Neuron (in vitro differentiated cells): Measurements from ENCODE around the gene FAM114A2.
"Not testable (repeated sequence)": the region's sequence is repeated elsewhere in the genome, so short reads cannot be mapped to it uniquely, and the experiment has no call there.

ENCODE experiments used
- H2AFZ ChIP-seq: one replicate; pipeline ENCODE4 v1.6.1; 2013; ENCODE audit warnings: low read depth, mild to moderate bottlenecking, inconsistent platforms, low read length, moderate library complexity
- H3K27me3 ChIP-seq: one replicate; pipeline ENCODE4 v1.6.1; 2013; ENCODE audit warnings: low read length; ENCODE audit not compliant: insufficient read depth
- H3K36me3 ChIP-seq: one replicate; pipeline ENCODE4 v1.6.1; 2013; ENCODE audit warnings: low read length; ENCODE audit not compliant: insufficient read depth
- H3K4me1 ChIP-seq: one replicate; pipeline ENCODE4 v1.6.1; 2013; ENCODE audit warnings: low read length; ENCODE audit not compliant: insufficient read depth
- H3K4me3 ChIP-seq: 2 replicates; pipeline ENCODE4 v1.5.1; 2013; ENCODE audit warnings: mild to moderate bottlenecking, low read length, moderate library complexity
- H3K9me3 ChIP-seq: one replicate; pipeline ENCODE4 v1.6.1; 2013; ENCODE audit warnings: low read length

The FAM114A2 gene

GRCh38 chr5:154042766-154043165 is 4.1 kb upstream of the FAM114A2 start:
- Histone ChIP-seq H3K36me3 (peaks cover 7% of the 10 kb centered on the region), H3K9me3 (no peaks in the 10 kb centered on the region), H3K27me3 (no peaks in the 10 kb centered on the region), H2AFZ (no peak overlapping the region), H3K4me3 (no peak overlapping the region), H3K4me1 (peaks cover 9% of the 10 kb centered on the region)

DNA sequence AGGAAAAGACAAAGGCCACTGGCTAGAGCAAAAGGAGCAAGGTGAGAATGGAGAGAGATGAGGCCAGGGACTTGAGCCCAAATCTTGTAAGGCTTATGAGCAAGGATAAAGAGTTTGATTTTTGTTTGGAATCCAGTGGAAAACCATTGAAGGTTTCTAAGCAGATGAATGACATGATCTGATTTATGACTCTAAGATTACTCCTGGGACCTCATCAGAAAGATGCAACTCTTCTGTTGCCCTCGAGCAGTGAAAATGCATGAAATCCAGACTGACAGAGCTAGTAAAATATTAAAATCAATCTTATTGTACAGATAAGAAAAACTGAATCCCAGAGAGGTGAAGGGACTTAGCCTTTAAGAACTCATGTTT is 734 bp upstream of the FAM114A2 start:
- Histone ChIP-seq H3K4me3 (peak overlapping the region; percentile 67), H3K4me1 (peaks cover 12% of the 10 kb centered on the region), H3K9me3 (no peaks in the 10 kb centered on the region), H3K27me3 (no peaks in the 10 kb centered on the region), H3K36me3 (peaks cover 5% of the 10 kb centered on the region), H2AFZ (peak overlapping the region; percentile 82)

DNA sequence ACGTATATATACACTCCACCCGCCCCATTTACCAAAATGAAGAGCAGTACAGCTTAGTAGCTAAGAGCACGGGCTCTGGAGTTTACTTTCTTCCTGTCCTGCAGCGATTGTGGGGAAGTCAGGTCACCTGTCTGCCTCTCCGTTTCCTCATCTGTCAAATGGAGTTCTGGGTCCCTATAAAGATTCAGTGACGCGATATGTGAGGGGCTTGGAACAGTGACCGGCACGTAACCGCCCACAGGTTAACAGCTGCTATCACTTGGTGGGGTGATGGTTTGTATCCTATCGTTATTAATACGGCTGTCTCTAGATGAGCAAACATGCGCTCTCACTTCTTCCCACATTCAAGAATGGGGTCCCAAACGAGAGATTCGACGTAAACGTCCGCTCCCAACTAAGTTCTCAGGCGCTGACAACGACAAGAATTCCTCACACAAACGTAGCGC is 426 bp downstream of the FAM114A2 start:
- Histone ChIP-seq H3K4me3 (peak overlapping the region; percentile 67), H2AFZ (peak overlapping the region; percentile 82), H3K4me1 (peaks cover 12% of the 10 kb centered on the region), H3K9me3 (no peaks in the 10 kb centered on the region), H3K27me3 (no peaks in the 10 kb centered on the region), H3K36me3 (peaks cover 10% of the 10 kb centered on the region)

- Histone ChIP-seq H3K4me3 (no peak overlapping the region), H2AFZ (no peak overlapping the region)
Observed at GRCh38 chr5:154034944-154035343, 3.8 kb downstream of the FAM114A2 start.

DNA sequence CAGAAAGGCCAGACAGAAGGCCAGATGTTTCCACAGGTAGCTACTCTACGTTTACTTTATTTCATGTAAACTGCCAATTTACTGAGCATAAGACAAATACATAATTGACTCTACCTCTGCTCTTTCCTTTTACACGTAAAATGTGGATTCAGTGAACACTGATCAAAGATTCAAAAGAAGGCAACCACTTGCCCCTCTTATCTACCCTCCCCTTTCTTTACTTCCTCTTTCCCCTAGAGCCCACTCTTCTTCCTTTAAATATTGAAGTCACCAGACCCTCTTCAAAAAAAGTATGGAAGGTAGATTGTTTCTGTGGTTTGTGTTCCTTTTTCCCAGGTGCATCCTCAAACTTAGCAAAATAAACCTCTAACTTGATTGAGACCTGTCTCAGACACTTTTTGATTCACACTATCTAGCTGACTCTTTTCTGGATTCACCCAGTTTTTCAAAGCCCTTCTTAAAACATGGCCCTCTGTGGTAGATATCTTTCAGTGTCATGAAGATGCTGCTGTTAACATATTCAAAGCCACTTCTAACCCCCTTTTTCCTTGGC is 6.7 kb downstream of the FAM114A2 start:
- Histone ChIP-seq H3K4me1 (peaks cover 4% of the 10 kb centered on the region), H2AFZ (no peak overlapping the region), H3K9me3 (no peaks in the 10 kb centered on the region), H3K4me3 (no peak overlapping the region), H3K36me3 (peaks cover 44% of the 10 kb centered on the region), H3K27me3 (no peaks in the 10 kb centered on the region)

More at GRCh38 chr5:154034944-154035343, 3.8 kb downstream of the FAM114A2 start:
- Histone ChIP-seq H3K4me1 (peaks cover 12% of the 10 kb centered on the region), H3K36me3 (peaks cover 25% of the 10 kb centered on the region), H3K27me3 (no peaks in the 10 kb centered on the region), H3K9me3 (no peaks in the 10 kb centered on the region)

DNA sequence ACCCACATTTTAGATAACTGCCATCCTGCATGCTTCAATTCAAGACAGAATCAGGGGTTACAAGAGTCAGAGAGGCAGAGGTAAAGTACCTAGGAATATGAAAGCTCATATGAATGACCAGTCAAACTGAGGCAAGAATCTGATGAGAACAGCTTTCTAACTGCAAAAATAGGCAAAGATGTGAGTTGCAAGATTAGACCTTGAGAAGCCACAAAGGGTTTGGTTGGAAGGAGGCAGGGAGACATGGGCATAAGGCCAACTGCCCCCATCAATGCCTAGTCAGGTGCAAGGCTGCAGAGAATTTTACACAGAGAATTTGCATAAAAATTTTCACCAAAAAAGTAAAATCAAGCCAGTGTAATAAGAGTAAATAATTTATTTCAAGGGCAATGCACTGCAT is 12.8 kb downstream of the FAM114A2 start:
- no peak overlapping the region for H3K4me3 ChIP-seq
- H3K4me1 ChIP-seq = peaks cover 5% of the 10 kb centered on the region
- H3K36me3 ChIP-seq = peaks cover 35% of the 10 kb centered on the region
- H3K27me3 ChIP-seq = no peaks in the 10 kb centered on the region
- H3K9me3 ChIP-seq = no peaks in the 10 kb centered on the region
- no peak overlapping the region for H2AFZ ChIP-seq

DNA sequence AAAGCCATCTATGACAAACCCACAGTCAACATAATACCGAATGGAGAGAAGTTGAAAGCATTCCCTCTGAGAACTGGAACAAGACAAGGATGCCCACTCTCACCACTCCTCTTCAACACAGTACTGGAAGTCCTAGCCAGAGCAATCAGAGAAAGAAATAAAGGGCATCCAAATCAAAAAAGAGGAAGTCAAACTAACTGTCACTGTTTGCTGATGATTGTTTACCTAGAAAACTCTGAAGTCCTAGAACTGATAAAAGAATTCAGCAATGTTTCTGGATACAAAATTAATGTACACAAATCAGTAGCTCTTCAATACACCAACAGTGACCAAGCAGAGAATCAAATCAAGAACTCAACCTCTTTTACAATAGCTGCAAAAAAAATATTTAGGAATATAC is 19.8 kb downstream of the FAM114A2 start:
- not testable (repeated sequence) for H3K9me3 ChIP-seq, H2AFZ ChIP-seq, H3K27me3 ChIP-seq, H3K36me3 ChIP-seq, H3K4me3 ChIP-seq, H3K4me1 ChIP-seq

DNA sequence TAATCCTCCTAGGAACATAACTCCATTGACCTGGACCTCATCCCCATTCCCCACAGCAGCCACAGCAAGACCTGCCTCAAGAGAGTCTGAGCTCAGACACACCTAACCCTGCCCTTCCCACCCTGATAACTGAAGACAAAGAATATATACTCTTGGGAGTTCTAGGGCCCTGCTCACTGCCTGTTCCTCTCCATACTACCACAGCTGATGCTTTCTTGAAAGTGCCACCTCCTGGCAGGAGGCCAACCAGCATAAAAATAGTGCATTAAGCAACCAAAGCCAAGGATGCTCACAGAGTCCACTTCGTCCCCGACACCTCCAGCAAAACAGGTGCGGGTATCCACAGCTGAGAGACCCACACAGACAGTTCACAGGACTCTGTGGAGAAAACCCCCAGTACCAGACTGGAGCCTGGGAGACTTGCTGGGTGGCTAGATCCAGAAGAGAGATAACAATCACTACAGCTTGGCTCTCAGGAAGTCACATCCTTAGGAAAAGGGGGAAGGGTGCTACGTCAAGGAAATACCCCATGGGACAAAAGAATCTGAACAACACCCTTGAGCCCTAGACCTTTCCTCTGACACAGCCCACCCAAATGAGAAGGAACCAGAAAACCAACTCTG is 23.5 kb downstream of the FAM114A2 start:
- Histone ChIP-seq H3K4me1 (no peaks in the 10 kb centered on the region), H3K9me3 (peaks cover 3% of the 10 kb centered on the region), H3K27me3 (no peaks in the 10 kb centered on the region), H3K4me3 (no peak overlapping the region), H3K36me3 (peaks cover 17% of the 10 kb centered on the region), H2AFZ (no peak overlapping the region)

DNA sequence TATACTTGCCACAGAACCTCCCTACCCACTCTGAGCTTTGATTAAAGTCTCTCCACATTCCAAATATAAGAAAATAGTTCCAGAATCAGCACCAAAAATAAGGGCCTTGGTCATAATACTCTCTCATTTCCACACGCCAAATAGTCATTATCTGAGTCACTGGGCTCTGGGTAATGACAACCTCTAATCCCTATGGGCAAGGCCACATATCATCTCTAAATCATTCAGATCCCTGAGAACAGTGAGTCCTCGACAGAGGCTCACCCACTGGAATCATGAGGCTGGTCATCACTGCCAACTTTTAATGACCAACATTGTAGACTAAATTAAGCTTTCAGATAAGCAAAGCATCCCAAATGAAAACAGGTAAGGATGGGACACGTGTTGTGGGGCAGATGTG is 28.1 kb downstream of the FAM114A2 start:
- no peak overlapping the region for H2AFZ ChIP-seq
- no peaks in the 10 kb centered on the region for H3K9me3 ChIP-seq
- no peak overlapping the region for H3K4me3 ChIP-seq
- H3K27me3 ChIP-seq = no peaks in the 10 kb centered on the region
- H3K36me3 ChIP-seq = peaks cover 15% of the 10 kb centered on the region
- H3K4me1 ChIP-seq = no peaks in the 10 kb centered on the region

DNA sequence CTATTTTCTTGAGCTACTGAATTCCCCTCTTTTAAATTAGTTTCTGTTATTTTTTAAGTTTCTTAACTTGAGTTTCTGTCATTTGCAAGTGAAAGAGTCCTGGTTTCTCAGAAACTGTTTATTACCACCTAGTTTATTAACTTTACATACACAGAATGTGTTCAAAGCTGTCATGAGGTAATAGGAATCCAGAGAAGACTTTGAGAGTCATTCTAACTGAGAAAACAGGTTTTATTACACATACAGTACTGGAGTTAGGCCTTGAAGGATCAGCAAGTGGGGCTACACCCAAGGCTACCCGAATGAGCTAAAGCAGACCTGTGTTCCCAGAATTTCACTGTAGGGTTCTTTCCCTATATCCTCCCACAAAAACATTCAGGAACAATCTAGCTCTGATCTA is 33.1 kb downstream of the FAM114A2 start:
- no peak overlapping the region for H3K4me3 ChIP-seq
- H3K36me3 ChIP-seq = peaks cover 12% of the 10 kb centered on the region
- H3K4me1 ChIP-seq = no peaks in the 10 kb centered on the region
- H3K9me3 ChIP-seq = no peaks in the 10 kb centered on the region
- no peaks in the 10 kb centered on the region for H3K27me3 ChIP-seq
- H2AFZ ChIP-seq = no peak overlapping the region

DNA sequence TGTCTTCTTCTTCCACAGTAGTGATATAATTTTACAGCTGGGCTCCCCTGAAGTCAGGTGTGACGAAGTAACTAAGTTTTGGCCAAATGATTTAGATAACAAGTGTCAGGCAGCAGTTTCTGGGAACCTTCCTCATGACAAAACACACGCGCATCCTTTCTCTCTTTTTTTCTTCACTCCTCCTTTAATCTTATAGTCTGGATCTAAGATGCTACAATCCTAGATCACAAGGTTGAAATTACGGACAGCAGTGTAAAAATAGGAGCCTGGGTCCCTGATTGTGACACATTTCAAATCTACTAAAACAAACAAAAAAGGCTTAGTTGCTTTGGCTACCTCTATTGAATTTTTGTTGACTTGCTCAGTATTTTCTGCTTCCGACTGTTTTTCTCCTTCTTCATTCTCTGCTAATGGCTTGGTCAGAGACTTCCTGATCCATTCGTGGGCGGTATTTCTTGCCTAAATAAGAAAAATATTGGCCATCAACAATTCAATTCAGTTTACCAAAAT is 36.1 kb downstream of the FAM114A2 start:
- H3K27me3 ChIP-seq = no peaks in the 10 kb centered on the region
- H3K4me1 ChIP-seq = no peaks in the 10 kb centered on the region
- H3K9me3 ChIP-seq = peaks cover 2% of the 10 kb centered on the region
- no peak overlapping the region for H2AFZ ChIP-seq
- no peak overlapping the region for H3K4me3 ChIP-seq
- H3K36me3 ChIP-seq = peaks cover 15% of the 10 kb centered on the region

DNA sequence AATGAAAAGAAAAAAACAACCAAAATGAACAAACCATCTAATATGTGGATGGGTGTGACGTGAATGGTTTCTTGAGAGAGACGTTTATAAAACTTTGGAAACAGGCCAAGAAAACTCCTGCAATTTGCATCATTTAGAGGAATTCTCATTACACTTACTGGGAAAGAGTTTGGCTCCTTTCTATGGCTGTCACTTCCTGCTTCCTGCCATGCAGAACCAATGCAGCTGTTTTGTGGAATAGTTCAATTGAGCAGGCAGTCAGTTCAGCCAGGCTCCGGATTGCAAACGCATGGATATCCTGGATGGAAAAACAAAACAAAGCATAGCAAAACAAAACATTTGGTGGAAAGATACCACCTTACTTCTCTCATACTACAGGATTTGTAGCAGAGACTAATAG is 36.6 kb downstream of the FAM114A2 start:
- H3K36me3 ChIP-seq = peaks cover 16% of the 10 kb centered on the region

DNA sequence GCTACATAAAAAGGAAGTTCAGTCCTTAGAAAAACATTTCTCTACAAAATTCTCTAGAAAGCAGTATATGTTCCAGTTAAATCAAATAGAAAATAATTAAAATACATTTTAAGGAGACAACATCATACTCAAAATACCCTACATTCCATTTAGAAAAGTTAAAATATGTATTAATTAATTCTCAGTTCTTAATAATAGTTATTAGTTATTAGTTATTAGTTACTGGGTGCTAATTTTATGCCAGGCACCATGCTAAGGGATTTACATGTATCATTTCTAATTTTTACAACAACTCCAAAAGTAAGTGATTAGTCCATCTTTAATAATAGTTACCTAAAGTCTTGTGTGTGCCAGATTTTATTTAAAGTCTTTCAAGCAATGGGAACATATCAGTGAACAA is 38.0 kb downstream of the FAM114A2 start:
- Histone ChIP-seq H3K9me3 (peaks cover 3% of the 10 kb centered on the region), H3K36me3 (peaks cover 18% of the 10 kb centered on the region), H3K27me3 (no peaks in the 10 kb centered on the region), H3K4me1 (no peaks in the 10 kb centered on the region), H2AFZ (no peak overlapping the region), H3K4me3 (no peak overlapping the region)

More for the DNA sequence above, 36.6 kb downstream of the FAM114A2 start:
- Histone ChIP-seq H3K4me3 (no peak overlapping the region), H3K4me1 (no peaks in the 10 kb centered on the region), H2AFZ (no peak overlapping the region), H3K27me3 (no peaks in the 10 kb centered on the region), H3K9me3 (peaks cover 3% of the 10 kb centered on the region)

DNA sequence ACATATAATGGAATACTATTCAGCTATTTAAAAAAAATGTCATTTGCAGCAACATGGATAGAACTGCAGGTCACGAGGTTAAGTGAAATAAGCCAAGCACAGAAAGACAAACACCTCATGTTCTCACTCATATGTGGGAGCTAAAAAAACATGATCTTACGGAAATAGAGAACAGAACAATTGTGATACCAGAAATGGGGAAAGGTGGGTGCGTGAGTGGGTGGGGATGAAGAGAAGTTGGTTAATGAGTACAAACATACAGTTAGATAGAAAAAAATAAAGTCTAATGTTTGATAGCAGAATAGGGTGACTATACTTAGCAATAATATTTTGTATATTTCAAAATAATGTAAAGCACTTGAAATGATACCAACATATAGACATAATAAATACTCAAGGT is 38.7 kb downstream of the FAM114A2 start:
- Histone ChIP-seq H2AFZ (no peak overlapping the region), H3K27me3 (no peaks in the 10 kb centered on the region), H3K36me3 (peaks cover 18% of the 10 kb centered on the region), H3K4me1 (no peaks in the 10 kb centered on the region), H3K9me3 (peaks cover 3% of the 10 kb centered on the region), H3K4me3 (no peak overlapping the region)
